SK-N-SH (cell line): Measurements from ENCODE around the gene ARHGAP26. TPM values are rescaled to one million over a fixed set of nuclear protein-coding genes. Genes with fewer than 3 reads are reported as not detected.

Experiments
- CTCF ChIA-PET: fragments of 300-600, 350-600 bp; formaldehyde crosslinking; extraction: SDS; loops from one replicate; lab custom pipeline; 2021; lab: Yijun Ruan, JAX
- POLR2A ChIA-PET: fragments of 350-600 bp; sonication (Branson Sonifier 250); formaldehyde crosslinking; extraction: SDS; loops from one replicate; lab custom pipeline; 2020; ENCODE audit warnings: antibody characterized with exemption, inconsistent platforms; lab: Yijun Ruan, JAX
- DNase-seq: peaks from one replicate; pipeline ENCODE4 v3.0.0; 2012
- H2AFZ ChIP-seq: fragments of 200-600 bp; sonication (generic); 2 replicates; pipeline ENCODE4 v1.8.1; 2016; ENCODE audit warnings: antibody characterized with exemption, mild to moderate bottlenecking, low read depth
- H3F3A ChIP-seq: fragments of 200-600 bp; sonication (generic); replicated peaks from 2 replicates; pipeline ENCODE3; 2016; ENCODE audit warnings: antibody characterized with exemption, mild to moderate bottlenecking; ENCODE audit not compliant: insufficient read depth
- H3K27ac ChIP-seq, 2 experiments: fragments of 200-500 bp in 1 of 2; fragments of 200-600 bp in 1 of 2; sonication (Bioruptor generic) in 1 of 2; sonication (generic), shearing (Covaris generic) in 1 of 2; 2 replicates each; pipeline versions ENCODE4 v1.5.1 to v1.6.1; 2014 to 2016; ENCODE audit warnings: low read depth in 2 of 2, inconsistent platforms in 1 of 2, low read length in 1 of 2, mild to moderate bottlenecking in 1 of 2, mixed read lengths in 1 of 2
- H3K27me3 ChIP-seq: fragments of 200-600 bp; sonication (generic), shearing (Covaris generic); 2 replicates; pipeline ENCODE4 v1.6.1; 2016; ENCODE audit warnings: mixed run types; ENCODE audit not compliant: insufficient read depth
- H3K36me3 ChIP-seq, 2 experiments: fragments of 200-500 bp in 1 of 2; fragments of 200-600 bp in 1 of 2; sonication (Bioruptor generic) in 1 of 2; sonication (generic) in 1 of 2; replicated peaks in 1 of 2; 2 replicates each; pipeline versions ENCODE3 to v1.5.1; 2014 to 2016; ENCODE audit warnings: low read length in 1 of 2, mild to moderate bottlenecking in 1 of 2; ENCODE audit not compliant: insufficient read depth in 2 of 2, control insufficient read depth in 1 of 2
- H3K4me1 ChIP-seq, 2 experiments: fragments of 200-500 bp in 1 of 2; fragments of 200-600 bp in 1 of 2; sonication (Bioruptor generic) in 1 of 2; sonication (generic), shearing (Covaris generic) in 1 of 2; 2 replicates each; pipeline versions ENCODE4 v1.5.1 to v1.6.1; 2014 to 2016; ENCODE audit warnings: low read depth in 1 of 2, low read length in 1 of 2, mixed run types in 1 of 2; ENCODE audit not compliant: insufficient read depth in 2 of 2, control insufficient read depth in 1 of 2
- H3K4me2 ChIP-seq: fragments of 200-600 bp; sonication (generic), shearing (Covaris generic); 2 replicates; pipeline ENCODE4 v1.6.1; 2017; ENCODE audit warnings: mixed run types
- H3K4me3 ChIP-seq, 2 experiments: fragments of 200-500 bp in 1 of 2; fragments of 200-600 bp in 1 of 2; sonication (Bioruptor generic) in 1 of 2; sonication (generic), shearing (Covaris generic) in 1 of 2; 2 replicates each; pipeline versions ENCODE4 v1.5.1 to v1.8.1; 2014 to 2016; ENCODE audit warnings: low read depth in 2 of 2, inconsistent platforms in 1 of 2, low read length in 1 of 2, mild to moderate bottlenecking in 1 of 2, mixed read lengths in 1 of 2, moderate library complexity in 1 of 2
- H3K79me2 ChIP-seq: fragments of 200-600 bp; sonication (generic); 2 replicates; pipeline ENCODE4 v1.8.1; 2017; ENCODE audit warnings: mild to moderate bottlenecking; ENCODE audit not compliant: insufficient read depth
- H3K9ac ChIP-seq: fragments of 200-600 bp; sonication (generic); 2 replicates; pipeline ENCODE4 v1.6.1; 2017; ENCODE audit warnings: mixed run types
- H3K9me2 ChIP-seq: fragments of 200-600 bp; sonication (generic); 2 replicates; pipeline ENCODE4 v1.6.1; 2017; ENCODE audit warnings: mixed run types
- H3K9me3 ChIP-seq: fragments of 200-600 bp; sonication (generic); 2 replicates; pipeline ENCODE4 v1.6.1; 2017; ENCODE audit warnings: mixed run types, mild to moderate bottlenecking, moderate library complexity
- H4K20me1 ChIP-seq: fragments of 200-600 bp; sonication (generic); 2 replicates; pipeline ENCODE4 v1.6.1; 2017; ENCODE audit warnings: mild to moderate bottlenecking, mixed run types; ENCODE audit not compliant: insufficient read depth
- CTCF ChIP-seq: fragments of 200-600 bp; sonication (generic); IDR thresholded peaks from 2 replicates; pipeline ENCODE4 v1.6.1; 2017; ENCODE audit warnings: antibody characterized with exemption, mild to moderate bottlenecking, moderate library complexity
- EZH2phosphoT487 ChIP-seq: fragments of 200-600 bp; sonication (generic); IDR thresholded peaks from 2 replicates; pipeline ENCODE4 v1.6.1; 2017; ENCODE audit warnings: low read depth, mixed run types, mild to moderate bottlenecking, antibody characterized with exemption, moderate library complexity, borderline replicate concordance
- FOXJ3 ChIP-seq: sonication (generic); formaldehyde crosslinking; IDR thresholded peaks from 2 replicates; pipeline ENCODE4 v1.5.1; 2020; ENCODE audit warnings: mild to moderate bottlenecking, missing genetic modification reagents
- FOXM1 ChIP-seq: IDR thresholded peaks from 2 replicates; pipeline ENCODE4 v1.4.0; 2012; ENCODE audit warnings: low read depth, mild to moderate bottlenecking
- JUND ChIP-seq: IDR thresholded peaks from 2 replicates; pipeline ENCODE4 v1.4.0; 2012
- MXI1 ChIP-seq: IDR thresholded peaks from 2 replicates; pipeline ENCODE4 v1.6.1; 2012; ENCODE audit warnings: mild to moderate bottlenecking, low read depth, low read length, improper control_type of control experiment
- NFIC ChIP-seq: IDR thresholded peaks from 2 replicates; pipeline ENCODE4 v1.4.0; 2012; ENCODE audit warnings: borderline replicate concordance
- POLR2AphosphoS5 ChIP-seq: IDR thresholded peaks from 2 replicates; pipeline ENCODE4 v1.6.1; 2012; ENCODE audit warnings: low read depth, low read length
- RAD21 ChIP-seq: IDR thresholded peaks from 2 replicates; pipeline ENCODE4 v1.6.1; 2012; ENCODE audit warnings: mild to moderate bottlenecking, low read length
- RXRA ChIP-seq: IDR thresholded peaks from 2 replicates; pipeline ENCODE4 v1.4.0; 2012; ENCODE audit warnings: low read depth, mild to moderate bottlenecking, borderline replicate concordance
- SIN3A ChIP-seq: IDR thresholded peaks from 2 replicates; pipeline ENCODE4 v1.6.1; 2012; ENCODE audit warnings: low read depth, mild to moderate bottlenecking, low read length, moderate library complexity, borderline replicate concordance
- SMC3 ChIP-seq: IDR thresholded peaks from 2 replicates; pipeline ENCODE4 v1.6.1; 2012; ENCODE audit warnings: low read depth, low read length, improper control_type of control experiment
- TAF1 ChIP-seq: IDR thresholded peaks from 2 replicates; pipeline ENCODE4 v1.6.1; 2012; ENCODE audit warnings: low read depth, mild to moderate bottlenecking, low read length, moderate library complexity, borderline replicate concordance
- TEAD4 ChIP-seq: IDR thresholded peaks from 2 replicates; pipeline ENCODE4 v1.4.0; 2012; ENCODE audit warnings: mild to moderate bottlenecking, borderline replicate concordance; ENCODE audit not compliant: insufficient read depth
- USF1 ChIP-seq: IDR thresholded peaks from 2 replicates; pipeline ENCODE4 v1.4.0; 2012; ENCODE audit warnings: low read depth, borderline replicate concordance
- YY1 ChIP-seq: IDR thresholded peaks from 2 replicates; pipeline ENCODE4 v1.4.0; 2012; ENCODE audit warnings: low read depth, mild to moderate bottlenecking
- WGBS: methylation state at CpG from one replicate; pipeline ENCODE4 v1.1.6; 2017; ENCODE audit warnings: low lambda C conversion rate; 5-methylcytosine and 5-hydroxymethylcytosine counted together
- polyA plus RNA-seq, 3 experiments: library from polyadenylated mRNA; depleted of rRNA; stranded (reverse); fragments of >200 nt; gene quantifications; 2 replicates each; pipeline ENCODE4 v1.2.3, GENCODE V29; 2012
- TF ChIP-seq, protein P1 (sequence below): fragments of 150-350 bp; IDR thresholded peaks from 2 replicates; pipeline ENCODE4 v1.6.1; 2016; ENCODE audit warnings: mild to moderate bottlenecking, low read depth, low read length
- TF ChIP-seq, protein P2 (sequence below): IDR thresholded peaks from 2 replicates; pipeline ENCODE4 v1.4.0; 2012; ENCODE audit warnings: low read depth, borderline replicate concordance
- TF ChIP-seq, protein P3 (sequence below): fragments of 150-350 bp; IDR thresholded peaks from 2 replicates; pipeline ENCODE4 v1.6.1; 2017; ENCODE audit warnings: antibody characterized with exemption, low read length, low read depth, borderline replicate concordance
- TF ChIP-seq, protein P4 (sequence below): IDR thresholded peaks from 2 replicates; pipeline ENCODE4; 2012

ARHGAP26 gene
- polyA plus RNA-seq, 1 of the 3 experiments (the other 2 are of a cell fraction) = 6.1 TPM

GRCh38 chr5:143076377-143076776 lies 306.2 kb downstream of the ARHGAP26 start:
- H3K27ac ChIP-seq = no peak overlapping the region
- H4K20me1 ChIP-seq = no peaks in the 10 kb centered on the region
- H3K9me3 ChIP-seq = no peaks in the 10 kb centered on the region
- CTCF ChIA-PET = no interaction called here
- no peak overlapping the region for H3K9ac ChIP-seq
- H3F3A ChIP-seq = peaks cover 3% of the 10 kb centered on the region
- DNase-seq = no peak
- H2AFZ ChIP-seq = no peak overlapping the region
- H3K4me3 ChIP-seq = no peak overlapping the region
- H3K79me2 ChIP-seq = no peaks in the 10 kb centered on the region
- 93% methylated on average over 1 of the region's 1 CpG for WGBS
- POLR2A ChIA-PET = no interaction called here
- H3K4me1 ChIP-seq = peaks cover 0 to 13% of the 10 kb centered on the region in 2 experiments; a peak in 2 of 4 replicates
- no peak for TF ChIP-seq YY1
- TF ChIP-seq JUND = no peak
- no peak for TF ChIP-seq EZH2phosphoT487
- TF ChIP-seq TEAD4 = no peak
- no peak for TF ChIP-seq MXI1
- no peak for TF ChIP-seq POLR2AphosphoS5
- no peak for TF ChIP-seq SIN3A
- TF ChIP-seq USF1 = no peak
- TF ChIP-seq, protein P1, sequence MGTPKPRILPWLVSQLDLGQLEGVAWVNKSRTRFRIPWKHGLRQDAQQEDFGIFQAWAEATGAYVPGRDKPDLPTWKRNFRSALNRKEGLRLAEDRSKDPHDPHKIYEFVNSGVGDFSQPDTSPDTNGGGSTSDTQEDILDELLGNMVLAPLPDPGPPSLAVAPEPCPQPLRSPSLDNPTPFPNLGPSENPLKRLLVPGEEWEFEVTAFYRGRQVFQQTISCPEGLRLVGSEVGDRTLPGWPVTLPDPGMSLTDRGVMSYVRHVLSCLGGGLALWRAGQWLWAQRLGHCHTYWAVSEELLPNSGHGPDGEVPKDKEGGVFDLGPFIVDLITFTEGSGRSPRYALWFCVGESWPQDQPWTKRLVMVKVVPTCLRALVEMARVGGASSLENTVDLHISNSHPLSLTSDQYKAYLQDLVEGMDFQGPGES = no peak
- TF ChIP-seq NFIC = no peak
- no peak for TF ChIP-seq TAF1
- TF ChIP-seq RAD21 = no peak
- no peak for TF ChIP-seq FOXJ3 (CRISPR knock-in tag)
- no peak for TF ChIP-seq FOXM1
- no peak for TF ChIP-seq SMC3
- TF ChIP-seq, protein P2, sequence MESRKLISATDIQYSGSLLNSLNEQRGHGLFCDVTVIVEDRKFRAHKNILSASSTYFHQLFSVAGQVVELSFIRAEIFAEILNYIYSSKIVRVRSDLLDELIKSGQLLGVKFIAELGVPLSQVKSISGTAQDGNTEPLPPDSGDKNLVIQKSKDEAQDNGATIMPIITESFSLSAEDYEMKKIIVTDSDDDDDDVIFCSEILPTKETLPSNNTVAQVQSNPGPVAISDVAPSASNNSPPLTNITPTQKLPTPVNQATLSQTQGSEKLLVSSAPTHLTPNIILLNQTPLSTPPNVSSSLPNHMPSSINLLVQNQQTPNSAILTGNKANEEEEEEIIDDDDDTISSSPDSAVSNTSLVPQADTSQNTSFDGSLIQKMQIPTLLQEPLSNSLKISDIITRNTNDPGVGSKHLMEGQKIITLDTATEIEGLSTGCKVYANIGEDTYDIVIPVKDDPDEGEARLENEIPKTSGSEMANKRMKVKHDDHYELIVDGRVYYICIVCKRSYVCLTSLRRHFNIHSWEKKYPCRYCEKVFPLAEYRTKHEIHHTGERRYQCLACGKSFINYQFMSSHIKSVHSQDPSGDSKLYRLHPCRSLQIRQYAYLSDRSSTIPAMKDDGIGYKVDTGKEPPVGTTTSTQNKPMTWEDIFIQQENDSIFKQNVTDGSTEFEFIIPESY = no peak
- no peak for TF ChIP-seq CTCF
- TF ChIP-seq, protein P3, sequence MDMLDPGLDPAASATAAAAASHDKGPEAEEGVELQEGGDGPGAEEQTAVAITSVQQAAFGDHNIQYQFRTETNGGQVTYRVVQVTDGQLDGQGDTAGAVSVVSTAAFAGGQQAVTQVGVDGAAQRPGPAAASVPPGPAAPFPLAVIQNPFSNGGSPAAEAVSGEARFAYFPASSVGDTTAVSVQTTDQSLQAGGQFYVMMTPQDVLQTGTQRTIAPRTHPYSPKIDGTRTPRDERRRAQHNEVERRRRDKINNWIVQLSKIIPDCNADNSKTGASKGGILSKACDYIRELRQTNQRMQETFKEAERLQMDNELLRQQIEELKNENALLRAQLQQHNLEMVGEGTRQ = no peak
- no peak for TF ChIP-seq RXRA
- TF ChIP-seq, protein P4, sequence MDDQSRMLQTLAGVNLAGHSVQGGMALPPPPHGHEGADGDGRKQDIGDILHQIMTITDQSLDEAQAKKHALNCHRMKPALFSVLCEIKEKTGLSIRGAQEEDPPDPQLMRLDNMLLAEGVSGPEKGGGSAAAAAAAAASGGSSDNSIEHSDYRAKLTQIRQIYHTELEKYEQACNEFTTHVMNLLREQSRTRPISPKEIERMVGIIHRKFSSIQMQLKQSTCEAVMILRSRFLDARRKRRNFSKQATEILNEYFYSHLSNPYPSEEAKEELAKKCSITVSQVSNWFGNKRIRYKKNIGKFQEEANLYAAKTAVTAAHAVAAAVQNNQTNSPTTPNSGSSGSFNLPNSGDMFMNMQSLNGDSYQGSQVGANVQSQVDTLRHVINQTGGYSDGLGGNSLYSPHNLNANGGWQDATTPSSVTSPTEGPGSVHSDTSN = no peak
- TF ChIP-seq, all 33 proteins: peak for 0
- no peaks in the 10 kb centered on the region for H3K9me2 ChIP-seq
- H3K27me3 ChIP-seq = no peaks in the 10 kb centered on the region
- no peak overlapping the region for H3K4me2 ChIP-seq
- peaks cover 0 to 3% of the 10 kb centered on the region in 2 experiments for H3K36me3 ChIP-seq
